Mesendoderm (in vitro differentiated cells): ENCODE measurements around the gene FXYD4.

Experiments used
- DNase-seq: peaks from one replicate; pipeline ENCODE4 v3.0.0; 2013
- H2AK5ac ChIP-seq: 2 replicates; pipeline ENCODE4 v1.6.1; 2013; ENCODE audit warnings: low read length, inconsistent platforms
- H2BK120ac ChIP-seq: 2 replicates; pipeline ENCODE4 v1.6.1; 2013; ENCODE audit warnings: low read depth, mild to moderate bottlenecking, low read length, moderate library complexity, mixed read lengths
- H2BK15ac ChIP-seq: replicated peaks from 2 replicates; pipeline ENCODE4 v1.6.1; 2013; ENCODE audit warnings: low read depth, mild to moderate bottlenecking, moderate library complexity
- H2BK5ac ChIP-seq: 2 replicates; pipeline ENCODE4 v1.6.1; 2013; ENCODE audit warnings: low read length, inconsistent platforms
- H3K18ac ChIP-seq: 2 replicates; pipeline ENCODE4 v1.6.1; 2013; ENCODE audit warnings: mild to moderate bottlenecking, low read length, mixed read lengths
- H3K23ac ChIP-seq: one replicate; pipeline ENCODE4 v1.6.1; 2013; ENCODE audit warnings: low read length
- H3K27ac ChIP-seq: 2 replicates; pipeline ENCODE4 v1.5.1; 2013; ENCODE audit warnings: low read depth, mild to moderate bottlenecking, inconsistent platforms, low read length, moderate library complexity
- H3K27me3 ChIP-seq: 2 replicates; pipeline ENCODE4 v1.6.1; 2013; ENCODE audit warnings: low read length, control low read depth, mild to moderate bottlenecking, inconsistent platforms; ENCODE audit not compliant: insufficient read depth, poor library complexity
- H3K36me3 ChIP-seq: 2 replicates; pipeline ENCODE4 v1.6.1; 2013; ENCODE audit warnings: low read length, inconsistent platforms; ENCODE audit not compliant: control insufficient read depth, insufficient read depth
- H3K4ac ChIP-seq: one replicate; pipeline ENCODE4 v1.6.1; 2013; ENCODE audit warnings: low read depth, mild to moderate bottlenecking, low read length, moderate library complexity
- H3K4me1 ChIP-seq: 2 replicates; pipeline ENCODE4 v1.6.1; 2013; ENCODE audit warnings: low read depth, low read length, inconsistent platforms; ENCODE audit not compliant: control insufficient read depth
- H3K4me2 ChIP-seq: 2 replicates; pipeline ENCODE4 v1.6.1; 2013; ENCODE audit warnings: low read length
- H3K4me3 ChIP-seq: 2 replicates; pipeline ENCODE4 v1.5.1; 2013; ENCODE audit warnings: mild to moderate bottlenecking, low read length
- H3K56ac ChIP-seq: one replicate; pipeline ENCODE4 v1.6.1; 2013; ENCODE audit warnings: low read length
- H3K79me1 ChIP-seq: 2 replicates; pipeline ENCODE4 v1.6.1; 2013; ENCODE audit warnings: low read length, inconsistent platforms
- H3K79me2 ChIP-seq: 2 replicates; pipeline ENCODE4 v1.6.1; 2013; ENCODE audit warnings: mild to moderate bottlenecking, low read length; ENCODE audit not compliant: control insufficient read depth, insufficient read depth
- H3K9ac ChIP-seq: 2 replicates; pipeline ENCODE4 v1.6.1; 2013; ENCODE audit warnings: low read length, inconsistent platforms
- H4K5ac ChIP-seq: one replicate; pipeline ENCODE4 v1.6.1; 2013; ENCODE audit warnings: low read length
- H4K8ac ChIP-seq: one replicate; pipeline ENCODE4 v1.6.1; 2013; ENCODE audit warnings: low read depth, mild to moderate bottlenecking, control low read depth, low read length, moderate library complexity
- WGBS: extraction: QIAGEN DNeasy Blood & Tissue Kit; methylation state at CpG from one replicate; pipeline ENCODE4 v1.1.7; 2013; ENCODE audit warnings: low lambda C conversion rate, missing lambda C conversion rate; ENCODE audit not compliant: insufficient coverage; ENCODE audit errors: extremely low coverage; 5-methylcytosine and 5-hydroxymethylcytosine counted together

FXYD4 gene

DNA sequence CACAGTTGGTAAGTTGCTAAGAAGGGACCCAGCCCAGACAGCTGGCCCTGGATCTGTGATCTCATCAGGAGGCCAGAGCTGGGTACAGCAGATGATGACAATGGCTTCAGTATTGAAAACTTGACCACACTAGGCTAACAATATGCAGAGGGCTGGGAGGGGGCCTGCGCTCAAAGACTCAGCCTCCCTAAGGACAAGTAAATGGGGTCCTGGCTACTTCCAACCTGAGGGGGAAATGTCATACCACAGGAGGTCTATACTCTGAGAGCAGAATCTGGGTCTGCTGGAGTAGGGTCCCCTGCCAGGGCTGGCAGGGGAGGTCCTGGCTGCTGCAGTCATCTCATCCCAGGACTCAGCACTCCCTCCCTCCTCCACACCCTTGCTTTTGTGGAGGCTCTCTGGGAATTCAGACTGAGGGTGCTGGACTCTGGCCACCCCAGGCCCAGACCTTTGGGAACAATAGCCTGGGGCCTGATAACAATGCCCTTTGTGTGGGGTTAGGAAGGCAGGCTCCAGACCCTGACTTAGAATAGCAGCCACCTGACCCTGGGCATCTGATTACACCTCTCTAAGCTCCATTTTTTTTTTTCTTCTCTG is 1.4 kb downstream of the FXYD4 start:
- H2BK120ac ChIP-seq: no peak overlapping the region
- H3K4me3 ChIP-seq: no peak overlapping the region
- no peak overlapping the region for H3K23ac ChIP-seq
- no peaks in the 10 kb centered on the region for H3K36me3 ChIP-seq
- H3K79me1 ChIP-seq: no peaks in the 10 kb centered on the region
- H3K79me2 ChIP-seq: no peaks in the 10 kb centered on the region
- WGBS: no CpG with 5 or more reads among the region's 1 CpG
- H2BK5ac ChIP-seq: no peak overlapping the region
- no peak overlapping the region for H2AK5ac ChIP-seq
- no peak overlapping the region for H3K4me2 ChIP-seq
- no peak overlapping the region for H4K5ac ChIP-seq
- no peak overlapping the region for H3K56ac ChIP-seq
- no peak overlapping the region for H3K9ac ChIP-seq
- H3K18ac ChIP-seq: no peak overlapping the region
- no peak for DNase-seq
- no peak overlapping the region for H4K8ac ChIP-seq
- H2BK15ac ChIP-seq: no peak overlapping the region
- H3K4ac ChIP-seq: no peak overlapping the region
- no peaks in the 10 kb centered on the region for H3K27me3 ChIP-seq
- no peak overlapping the region for H3K27ac ChIP-seq
- H3K4me1 ChIP-seq: peaks cover 3% of the 10 kb centered on the region

DNA sequence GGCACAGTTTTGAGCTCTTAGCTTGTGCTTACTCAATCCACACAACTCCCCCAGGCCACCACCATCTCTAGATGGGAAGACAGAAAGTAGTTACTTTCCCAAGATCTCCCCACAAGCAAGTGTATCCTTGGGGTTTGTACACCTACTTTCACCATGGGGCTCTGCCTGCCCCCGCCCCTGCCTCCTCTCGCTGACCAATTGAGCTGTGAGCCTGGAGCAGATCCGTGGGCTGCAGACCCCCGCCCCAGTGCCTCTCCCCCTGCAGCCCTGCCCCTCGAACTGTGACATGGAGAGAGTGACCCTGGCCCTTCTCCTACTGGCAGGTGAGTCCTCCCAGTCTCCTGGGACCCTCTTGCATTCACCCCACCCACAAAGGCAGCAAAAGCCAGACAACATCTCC is 2.0 kb downstream of the FXYD4 start:
- no peaks in the 10 kb centered on the region for H3K27me3 ChIP-seq
- no peak overlapping the region for H3K4me3 ChIP-seq
- H2BK120ac ChIP-seq: no peak overlapping the region
- peak overlapping the region; percentile 15 for H3K56ac ChIP-seq
- H2AK5ac ChIP-seq: no peak overlapping the region
- H3K4me2 ChIP-seq: no peak overlapping the region
- no peak overlapping the region for H2BK15ac ChIP-seq
- no peak overlapping the region for H3K18ac ChIP-seq
- H2BK5ac ChIP-seq: no peak overlapping the region
- no peak overlapping the region for H3K27ac ChIP-seq
- H3K9ac ChIP-seq: no peak overlapping the region
- H4K8ac ChIP-seq: no peak overlapping the region
- H4K5ac ChIP-seq: no peak overlapping the region
- no peaks in the 10 kb centered on the region for H3K79me2 ChIP-seq
- no CpG with 5 or more reads among the region's 5 CpGs for WGBS
- no peak overlapping the region for H3K23ac ChIP-seq
- H3K4me1 ChIP-seq: peaks cover 3% of the 10 kb centered on the region
- H3K79me1 ChIP-seq: no peaks in the 10 kb centered on the region
- no peak for DNase-seq
- no peaks in the 10 kb centered on the region for H3K36me3 ChIP-seq
- no peak overlapping the region for H3K4ac ChIP-seq

DNA sequence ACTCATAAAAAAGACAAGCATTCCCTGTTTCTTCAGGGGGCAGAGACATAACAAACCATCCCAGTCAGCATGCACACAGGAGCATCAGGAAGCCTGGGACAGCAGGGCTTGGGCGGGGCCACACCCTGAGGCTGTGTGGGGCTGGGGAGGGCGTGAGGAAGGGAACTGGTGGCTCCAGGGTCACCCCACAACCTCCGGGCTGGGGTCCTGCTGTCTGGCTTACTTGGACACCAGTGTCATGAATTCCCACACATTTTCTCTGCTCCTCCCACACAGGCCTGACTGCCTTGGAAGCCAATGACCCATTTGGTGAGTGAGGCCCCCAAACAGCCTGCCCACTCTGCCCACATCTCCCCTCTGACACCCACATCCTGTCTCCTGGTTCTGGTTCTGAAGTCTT is 2.8 kb downstream of the FXYD4 start:
- Histone ChIP-seq H3K36me3 (no peaks in the 10 kb centered on the region), H3K18ac (no peak overlapping the region), H3K27ac (no peak overlapping the region), H3K9ac (no peak overlapping the region), H3K56ac (no peak overlapping the region), H3K79me2 (no peaks in the 10 kb centered on the region), H3K4ac (no peak overlapping the region), H3K4me3 (no peak overlapping the region), H2BK15ac (no peak overlapping the region), H2BK120ac (no peak overlapping the region), H3K27me3 (no peaks in the 10 kb centered on the region), H2BK5ac (no peak overlapping the region), H3K79me1 (no peaks in the 10 kb centered on the region), H3K23ac (no peak overlapping the region), H4K5ac (no peak overlapping the region), H3K4me1 (peaks cover 3% of the 10 kb centered on the region), H4K8ac (no peak overlapping the region), H3K4me2 (no peak overlapping the region), H2AK5ac (no peak overlapping the region)
- WGBS: no CpG with 5 or more reads among the region's 3 CpGs
- DNase-seq: no peak

DNA sequence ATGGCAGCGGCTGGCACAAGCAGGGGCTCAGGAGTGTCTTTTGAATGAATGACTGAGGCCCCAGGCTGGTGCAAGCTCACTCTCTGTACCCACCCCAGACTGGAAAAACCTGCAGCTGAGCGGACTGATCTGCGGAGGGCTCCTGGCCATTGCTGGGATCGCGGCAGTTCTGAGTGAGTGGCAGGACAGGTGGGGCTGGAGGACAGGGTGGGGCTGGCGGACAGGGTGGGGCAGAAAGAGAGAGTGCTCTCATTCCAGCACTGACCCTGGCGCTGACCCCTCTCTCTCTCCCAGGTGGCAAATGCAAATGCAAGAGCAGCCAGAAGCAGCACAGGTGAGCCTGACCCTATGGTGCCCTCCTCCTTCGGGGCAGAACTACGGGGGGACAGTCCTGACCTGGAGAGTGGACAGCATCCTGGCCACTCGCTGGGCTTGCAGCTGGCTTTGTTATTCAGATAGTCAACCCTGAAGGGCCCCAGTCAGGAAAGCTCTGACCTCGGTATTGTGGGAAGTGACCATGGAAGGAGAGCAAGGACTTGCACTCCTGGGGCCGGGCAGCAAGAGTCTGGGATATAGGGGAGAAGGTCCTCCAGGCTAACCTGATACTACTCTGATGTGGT is 4.1 kb downstream of the FXYD4 start:
- H2BK5ac ChIP-seq: no peak overlapping the region

DNA sequence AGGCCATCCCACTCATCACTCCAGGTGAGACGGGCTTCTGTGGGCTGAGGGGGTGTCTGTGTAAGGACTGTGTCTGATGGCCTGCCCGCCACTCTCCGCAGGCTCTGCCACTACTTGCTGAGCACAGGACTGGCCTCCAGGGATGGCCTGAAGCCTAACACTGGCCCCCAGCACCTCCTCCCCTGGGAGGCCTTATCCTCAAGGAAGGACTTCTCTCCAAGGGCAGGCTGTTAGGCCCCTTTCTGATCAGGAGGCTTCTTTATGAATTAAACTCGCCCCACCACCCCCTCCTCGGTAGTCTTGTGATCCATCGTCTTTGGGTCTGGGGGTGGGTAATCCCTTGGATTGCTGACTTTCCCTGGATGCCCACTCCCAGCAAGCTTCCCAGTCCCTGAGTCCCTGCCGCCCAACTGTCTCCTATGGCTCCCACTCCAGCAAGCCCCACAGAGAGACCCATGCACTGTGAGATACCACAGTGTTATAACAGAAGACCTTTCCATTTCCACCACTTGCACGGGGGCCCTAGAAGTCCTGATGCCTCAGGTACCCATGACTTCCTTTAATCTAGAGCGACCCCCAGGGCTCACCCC is 4.7 kb downstream of the FXYD4 start:
- H3K4me3 ChIP-seq: no peak overlapping the region
- no peak overlapping the region for H3K9ac ChIP-seq
- H3K56ac ChIP-seq: no peak overlapping the region
- H2BK15ac ChIP-seq: no peak overlapping the region
- no peak overlapping the region for H3K18ac ChIP-seq
- no peak for DNase-seq
- H2AK5ac ChIP-seq: no peak overlapping the region
- no peak overlapping the region for H4K8ac ChIP-seq
- WGBS: no CpG with 5 or more reads among the region's 9 CpGs
- no peak overlapping the region for H3K27ac ChIP-seq
- no peaks in the 10 kb centered on the region for H3K79me2 ChIP-seq
- no peak overlapping the region for H3K23ac ChIP-seq
- no peaks in the 10 kb centered on the region for H3K36me3 ChIP-seq
- no peak overlapping the region for H2BK5ac ChIP-seq
- peaks cover 3% of the 10 kb centered on the region for H3K4me1 ChIP-seq
- no peaks in the 10 kb centered on the region for H3K27me3 ChIP-seq
- no peaks in the 10 kb centered on the region for H3K79me1 ChIP-seq
- no peak overlapping the region for H3K4me2 ChIP-seq
- no peak overlapping the region for H4K5ac ChIP-seq
- no peak overlapping the region for H3K4ac ChIP-seq
- H2BK120ac ChIP-seq: no peak overlapping the region

More for the DNA sequence above, 4.1 kb downstream of the FXYD4 start:
- H2BK120ac ChIP-seq: no peak overlapping the region
- no peak overlapping the region for H2AK5ac ChIP-seq
- no peak overlapping the region for H2BK15ac ChIP-seq
- H3K27ac ChIP-seq: no peak overlapping the region
- no peak overlapping the region for H4K8ac ChIP-seq
- no peaks in the 10 kb centered on the region for H3K79me1 ChIP-seq
- no peak overlapping the region for H4K5ac ChIP-seq
- no peak overlapping the region for H3K4me3 ChIP-seq
- no peak overlapping the region for H3K56ac ChIP-seq
- no peak overlapping the region for H3K9ac ChIP-seq
- H3K4me1 ChIP-seq: peaks cover 3% of the 10 kb centered on the region
- H3K4me2 ChIP-seq: no peak overlapping the region
- no peak for DNase-seq
- no peaks in the 10 kb centered on the region for H3K27me3 ChIP-seq
- no peaks in the 10 kb centered on the region for H3K36me3 ChIP-seq
- no peaks in the 10 kb centered on the region for H3K79me2 ChIP-seq
- no peak overlapping the region for H3K23ac ChIP-seq
- WGBS: no CpG with 5 or more reads among the region's 12 CpGs
- H3K4ac ChIP-seq: no peak overlapping the region
- H3K18ac ChIP-seq: no peak overlapping the region
